Trophoblast cell (in vitro differentiated cells and primary cell): ENCODE measurements around the gene ATP8B2.
"Not testable (repeated sequence)": the region's sequence is repeated elsewhere in the genome, so short reads cannot be mapped to it uniquely, and the experiment has no call there.

ENCODE experiments used
- DNase-seq, 2 donors: peaks; one replicate each; pipeline ENCODE4 v3.0.0-alpha.2; 2016
- H2AFZ ChIP-seq: 2 replicates; pipeline ENCODE4 v1.6.1; 2013; ENCODE audit warnings: low read length, moderate library complexity, mild to moderate bottlenecking; ENCODE audit not compliant: insufficient read depth, poor library complexity
- H2AK5ac ChIP-seq: 2 replicates; pipeline ENCODE4 v1.6.1; 2013; ENCODE audit warnings: mild to moderate bottlenecking, low read length
- H2BK120ac ChIP-seq: 2 replicates; pipeline ENCODE4 v1.6.1; 2013; ENCODE audit warnings: low read length, mild to moderate bottlenecking, moderate library complexity; ENCODE audit not compliant: insufficient read depth, poor library complexity
- H2BK12ac ChIP-seq: 2 replicates; pipeline ENCODE4 v1.6.1; 2013; ENCODE audit warnings: mild to moderate bottlenecking, low read length, moderate library complexity
- H2BK5ac ChIP-seq: 2 replicates; pipeline ENCODE4 v1.6.1; 2013; ENCODE audit warnings: low read length, low read depth, moderate library complexity, mild to moderate bottlenecking; ENCODE audit not compliant: poor library complexity
- H3K14ac ChIP-seq: 2 replicates; pipeline ENCODE4 v1.6.1; 2013; ENCODE audit warnings: mild to moderate bottlenecking, low read length
- H3K18ac ChIP-seq: 2 replicates; pipeline ENCODE4 v1.6.1; 2013; ENCODE audit warnings: mild to moderate bottlenecking, low read length
- H3K23ac ChIP-seq: 2 replicates; pipeline ENCODE4 v1.6.1; 2013; ENCODE audit warnings: low read length
- H3K27ac ChIP-seq: 2 replicates; pipeline ENCODE4 v1.5.1; 2013; ENCODE audit warnings: low read depth, mild to moderate bottlenecking, inconsistent platforms, low read length, moderate library complexity
- H3K27me3 ChIP-seq: 2 replicates; pipeline ENCODE4 v1.6.1; 2013; ENCODE audit warnings: inconsistent platforms, mild to moderate bottlenecking, low read length, moderate library complexity; ENCODE audit not compliant: insufficient read depth
- H3K36me3 ChIP-seq, 2 experiments: 1 replicate in 1 of 2; 2 replicates in 1 of 2; pipeline ENCODE4 v1.6.1; 2013; ENCODE audit warnings: low read length in 2 of 2, mild to moderate bottlenecking in 2 of 2, moderate library complexity in 1 of 2; ENCODE audit not compliant: insufficient read depth in 2 of 2, control insufficient read depth in 1 of 2
- H3K4ac ChIP-seq: 2 replicates; pipeline ENCODE4 v1.6.1; 2013; ENCODE audit warnings: low read depth, mild to moderate bottlenecking, low read length, moderate library complexity
- H3K4me1 ChIP-seq, 2 experiments: 1 replicate in 1 of 2; 2 replicates in 1 of 2; pipeline ENCODE4 v1.6.1; 2013; ENCODE audit warnings: low read length in 2 of 2, mild to moderate bottlenecking in 2 of 2, moderate library complexity in 1 of 2; ENCODE audit not compliant: insufficient read depth in 2 of 2, control insufficient read depth in 1 of 2
- H3K4me2 ChIP-seq: 2 replicates; pipeline ENCODE4 v1.6.1; 2013; ENCODE audit warnings: inconsistent platforms, mild to moderate bottlenecking, low read length, moderate library complexity
- H3K4me3 ChIP-seq: 2 replicates; pipeline ENCODE4 v1.5.1; 2013; ENCODE audit warnings: mild to moderate bottlenecking, low read depth, low read length, inconsistent platforms
- H3K79me1 ChIP-seq: one replicate; pipeline ENCODE4 v1.6.1; 2013; ENCODE audit warnings: low read length
- H3K79me2 ChIP-seq: 2 replicates; pipeline ENCODE4 v1.6.1; 2013; ENCODE audit warnings: low read length, mild to moderate bottlenecking; ENCODE audit not compliant: control insufficient read depth, insufficient read depth, poor library complexity
- H3K9ac ChIP-seq: 2 replicates; pipeline ENCODE4 v1.6.1; 2013; ENCODE audit warnings: mild to moderate bottlenecking, low read length
- H3K9me3 ChIP-seq: 2 replicates; pipeline ENCODE4 v1.6.1; 2013; ENCODE audit warnings: low read depth, mild to moderate bottlenecking, control low read depth, inconsistent platforms, low read length; ENCODE audit not compliant: insufficient read depth
- H4K12ac ChIP-seq: 2 replicates; pipeline ENCODE4 v1.6.1; 2013; ENCODE audit warnings: low read depth, mild to moderate bottlenecking, low read length, moderate library complexity
- H4K8ac ChIP-seq: 2 replicates; pipeline ENCODE4 v1.6.1; 2013; ENCODE audit warnings: low read depth, mild to moderate bottlenecking, low read length, moderate library complexity
- H4K91ac ChIP-seq: one replicate; pipeline ENCODE4 v1.6.1; 2013; ENCODE audit warnings: low read depth, mild to moderate bottlenecking, low read length, moderate library complexity
- WGBS: extraction: QIAGEN DNeasy Blood & Tissue Kit; methylation state at CpG from one replicate; pipeline ENCODE4 v1.1.7; 2013; ENCODE audit warnings: missing lambda C conversion rate; ENCODE audit not compliant: insufficient read length, insufficient coverage; ENCODE audit errors: extremely low coverage; 5-methylcytosine and 5-hydroxymethylcytosine counted together

ATP8B2 gene

DNA sequence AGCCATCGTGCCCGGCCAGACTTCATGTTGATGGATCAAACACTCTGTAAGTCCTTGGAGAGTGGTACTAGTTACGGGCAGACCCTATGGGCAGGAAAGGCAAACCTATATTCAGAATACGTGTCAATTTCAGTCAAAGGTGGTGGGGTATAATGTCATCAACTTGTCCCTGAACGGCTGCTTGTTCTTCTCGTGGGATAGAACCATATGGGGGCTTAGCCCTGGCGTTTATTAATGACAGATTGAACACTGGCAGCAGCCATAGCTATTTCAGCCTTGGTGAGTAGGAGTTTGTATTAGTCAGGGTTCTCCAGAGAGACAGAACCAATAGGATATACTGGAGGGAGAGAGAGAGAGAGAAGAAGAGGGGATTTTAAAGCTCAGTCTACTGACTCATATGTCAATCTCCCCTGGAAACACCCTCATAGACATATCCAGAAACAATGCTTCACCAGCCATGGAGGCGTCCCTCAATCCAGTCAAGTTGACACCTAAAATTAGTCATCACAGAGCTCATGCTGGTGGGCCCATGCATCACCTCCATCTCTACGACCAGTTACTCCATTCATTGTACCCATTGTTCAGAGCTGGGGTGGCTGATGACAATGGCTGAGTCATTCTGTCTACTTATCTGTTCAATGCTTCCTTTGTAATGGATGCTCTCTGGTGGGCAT is 20.5 kb upstream of the ATP8B2 start:
- H4K12ac ChIP-seq = no peak overlapping the region
- no peaks in the 10 kb centered on the region for H3K79me2 ChIP-seq
- no peaks in the 10 kb centered on the region for H3K4me1 ChIP-seq
- no peak for DNase-seq
- H3K27ac ChIP-seq = no peak overlapping the region
- H3K9ac ChIP-seq = no peak overlapping the region
- no peak overlapping the region for H3K4me2 ChIP-seq
- H3K4me3 ChIP-seq = no peak overlapping the region
- H2BK12ac ChIP-seq = no peak overlapping the region
- H3K79me1 ChIP-seq = no peaks in the 10 kb centered on the region
- no peak overlapping the region for H3K4ac ChIP-seq
- no peak overlapping the region for H3K23ac ChIP-seq
- H3K14ac ChIP-seq = no peak overlapping the region
- H2BK120ac ChIP-seq = no peak overlapping the region
- H2AK5ac ChIP-seq = no peak overlapping the region
- no peaks in the 10 kb centered on the region for H3K27me3 ChIP-seq
- WGBS = no CpG with 5 or more reads among the region's 9 CpGs
- no peak overlapping the region for H3K18ac ChIP-seq
- no peak overlapping the region for H2BK5ac ChIP-seq
- H2AFZ ChIP-seq = no peak overlapping the region
- H4K91ac ChIP-seq = no peak overlapping the region
- peaks cover 2% of the 10 kb centered on the region for H3K9me3 ChIP-seq
- H4K8ac ChIP-seq = no peak overlapping the region
- no peaks in the 10 kb centered on the region for H3K36me3 ChIP-seq

DNA sequence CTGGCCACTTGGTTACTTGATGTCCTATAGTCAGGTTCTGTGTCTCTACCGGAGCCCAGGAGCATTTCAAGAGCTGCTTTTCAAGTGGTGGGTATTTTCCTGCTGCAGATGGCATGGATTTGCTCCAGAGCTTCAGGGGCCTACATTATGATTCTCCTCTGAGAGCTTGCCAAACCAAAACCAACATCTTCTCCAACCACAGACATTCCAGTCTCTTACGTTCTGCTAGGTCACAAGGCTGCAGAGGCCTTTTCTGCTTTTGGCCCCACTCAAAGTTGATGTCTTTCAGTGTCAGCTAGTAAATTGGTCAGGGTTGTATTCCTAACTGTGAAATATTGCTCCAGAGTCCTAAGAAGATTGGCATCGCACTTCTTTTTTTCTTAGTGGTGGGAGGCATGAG is 19.2 kb upstream of the ATP8B2 start:
- Histone ChIP-seq H3K27me3 (no peaks in the 10 kb centered on the region), H3K36me3 (no peaks in the 10 kb centered on the region), H3K79me2 (no peaks in the 10 kb centered on the region), H2BK12ac (no peak overlapping the region), H3K18ac (no peak overlapping the region), H3K79me1 (no peaks in the 10 kb centered on the region), H3K9ac (no peak overlapping the region), H2AFZ (no peak overlapping the region), H3K27ac (no peak overlapping the region), H4K91ac (no peak overlapping the region), H2BK120ac (no peak overlapping the region), H3K4me3 (no peak overlapping the region), H4K12ac (no peak overlapping the region), H3K9me3 (peaks cover 2% of the 10 kb centered on the region), H3K4me2 (no peak overlapping the region), H4K8ac (no peak overlapping the region), H3K4ac (no peak overlapping the region), H3K23ac (no peak overlapping the region), H2AK5ac (no peak overlapping the region), H3K14ac (no peak overlapping the region), H2BK5ac (no peak overlapping the region), H3K4me1 (no peaks in the 10 kb centered on the region)
- no peak for DNase-seq
- WGBS = no CpG with 5 or more reads among the region's 3 CpGs

DNA sequence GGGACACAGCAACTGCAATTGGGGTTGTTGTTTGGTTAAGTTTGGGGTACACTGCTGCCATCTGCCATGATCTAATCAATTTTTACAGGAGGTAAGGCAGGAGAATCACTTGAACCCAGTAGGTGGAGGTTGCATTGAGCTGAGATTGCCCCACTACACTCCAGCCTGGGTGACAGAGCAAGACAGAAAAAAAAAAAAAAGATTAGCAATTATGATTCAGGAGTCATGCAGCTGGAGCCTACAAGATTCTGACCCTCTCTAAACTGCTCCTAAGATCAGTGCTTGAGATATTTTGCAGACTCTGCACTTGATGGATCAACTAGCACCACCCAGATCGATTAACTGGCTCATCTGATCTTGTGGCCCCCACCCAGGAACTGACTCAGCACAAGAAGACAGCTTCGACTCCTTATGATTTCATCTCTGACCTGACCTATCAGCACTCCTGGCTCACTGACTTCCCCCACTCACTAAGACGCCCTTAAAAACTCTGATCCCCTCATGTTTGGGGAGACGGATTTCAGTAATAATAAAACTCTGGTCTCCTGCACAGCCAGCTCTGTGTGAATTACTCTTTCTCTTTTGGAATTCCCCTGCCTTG is 17.6 kb upstream of the ATP8B2 start:
- not testable (repeated sequence) for H3K23ac ChIP-seq, H3K9ac ChIP-seq, H3K4me2 ChIP-seq, H3K4ac ChIP-seq, H3K14ac ChIP-seq, H4K8ac ChIP-seq, H2BK12ac ChIP-seq, H4K91ac ChIP-seq, H3K79me1 ChIP-seq, H3K27ac ChIP-seq, H2BK120ac ChIP-seq, H3K9me3 ChIP-seq, H4K12ac ChIP-seq, H3K79me2 ChIP-seq, H2AK5ac ChIP-seq, H2AFZ ChIP-seq, H2BK5ac ChIP-seq, H3K18ac ChIP-seq, DNase-seq, H3K36me3 ChIP-seq, H3K4me3 ChIP-seq, H3K27me3 ChIP-seq, H3K4me1 ChIP-seq
- no CpG with 5 or more reads among the region's 4 CpGs for WGBS

DNA sequence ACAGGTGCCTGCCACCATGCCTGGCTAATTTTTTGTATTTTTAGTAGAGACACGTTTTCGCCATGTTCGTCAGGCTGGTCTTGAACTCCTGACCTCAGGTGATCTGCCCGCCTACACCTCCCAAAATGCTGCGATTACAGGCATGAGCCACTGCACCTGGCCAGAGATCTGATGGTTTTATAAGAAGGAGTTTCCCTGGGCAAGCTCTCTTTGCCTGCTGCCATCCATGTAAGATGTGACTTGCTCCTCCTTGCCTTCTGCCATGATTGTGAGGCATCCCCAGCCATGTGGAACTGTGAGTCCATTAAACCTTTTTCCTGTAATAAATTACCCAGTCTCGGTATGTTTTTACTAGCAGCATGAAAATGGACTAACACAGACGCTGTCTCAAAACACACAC is 16.2 kb upstream of the ATP8B2 start:
- not testable (repeated sequence) for H2AK5ac ChIP-seq, H2BK12ac ChIP-seq, H3K23ac ChIP-seq, H4K91ac ChIP-seq, H3K4me2 ChIP-seq, H3K27me3 ChIP-seq, H3K9ac ChIP-seq, H2BK120ac ChIP-seq, DNase-seq, H2AFZ ChIP-seq, H4K12ac ChIP-seq, H3K14ac ChIP-seq, H3K36me3 ChIP-seq, H2BK5ac ChIP-seq, H3K4ac ChIP-seq, H3K9me3 ChIP-seq, H4K8ac ChIP-seq, H3K18ac ChIP-seq, H3K4me1 ChIP-seq, H3K79me1 ChIP-seq, H3K27ac ChIP-seq, H3K4me3 ChIP-seq, H3K79me2 ChIP-seq
- no CpG with 5 or more reads among the region's 7 CpGs for WGBS
